NCI-H128 (cell line): ENCODE data around the gene IL4I1.

Source experiments
- DNase-seq: peaks from one replicate; lab custom pipeline; 2025; ENCODE audit not compliant: unreplicated experiment; lab: John Stamatoyannopoulos, UW

IL4I1 gene

GRCh38 chr19:49853852-49854377 lies 42.8 kb downstream of the IL4I1 start:
- DNase-seq = no peak

GRCh38 chr19:49852631-49853126 lies 44.0 kb downstream of the IL4I1 start:
- DNase-seq = no peak

- DNase-seq = no peak
Measured at GRCh38 chr19:49851456-49852259, 45.0 kb downstream of the IL4I1 start.

- DNase-seq = peak; percentile 86
Measured at GRCh38 chr19:49850487-49851342, 46.0 kb downstream of the IL4I1 start, which contains the start of gene PTOV1. Gene PTOV1, plus strand, starts transcription at chr19:49851159.

- no peak for DNase-seq
Measured at GRCh38 chr19:49850221-49850486, 46.5 kb downstream of the IL4I1 start.

GRCh38 chr19:49849433-49850220 lies 47.1 kb downstream of the IL4I1 start:
- no peak for DNase-seq

- DNase-seq = no peak
Measured at GRCh38 chr19:49848938-49849337, 47.7 kb downstream of the IL4I1 start.

- no peak for DNase-seq
Measured at GRCh38 chr19:49847731-49848696, 48.7 kb downstream of the IL4I1 start.

GRCh38 chr19:49846408-49846807 lies 50.3 kb downstream of the IL4I1 start:
- no peak for DNase-seq

GRCh38 chr19:49845414-49845813 lies 51.3 kb downstream of the IL4I1 start:
- DNase-seq = no peak

GRCh38 chr19:49844138-49845095 lies 52.3 kb downstream of the IL4I1 start:
- no peak for DNase-seq

GRCh38 chr19:49843265-49843664 lies 53.4 kb downstream of the IL4I1 start:
- no peak for DNase-seq

GRCh38 chr19:49840736-49841249 lies 55.9 kb downstream of the IL4I1 start:
- no peak for DNase-seq

GRCh38 chr19:49840321-49840720 lies 56.4 kb downstream of the IL4I1 start:
- DNase-seq = no peak

- DNase-seq = no peak
Measured at GRCh38 chr19:49839713-49840112, 57.0 kb downstream of the IL4I1 start.
